ENCODE data around the gene CREG1.
A peak's percentile ranks its signal among the peaks of the same experiment; 100 is the strongest.

Gene CREG1

GRCh38 chr1:167510244-167510643 lies 43.3 kb downstream of the CREG1 start:
- Histone ChIP-seq H3K9me3 (ENCODE audit: insufficient read depth, low read depth, low read length) (peaks cover 3% of the 10 kb centered on the region), H3K14ac (ENCODE audit: low read length) (no peak overlapping the region), H2AK5ac (ENCODE audit: low read length) (no peak overlapping the region), H2BK5ac (ENCODE audit: low read depth, low read length, poor library complexity) (no peak overlapping the region), H3K27ac (ENCODE audit: low read depth, low read length) (no peak overlapping the region), H3K4me1 (ENCODE audit: control insufficient read depth in 1 of 2, insufficient read depth in 2 of 2, low read length in 2 of 2) (no peaks in the 10 kb centered on the region), H2BK120ac (ENCODE audit: insufficient read depth, low read length, poor library complexity) (no peak overlapping the region), H3K4me3 (ENCODE audit: low read depth, low read length) (peak overlapping the region; percentile 50), H2BK12ac (ENCODE audit: low read length) (no peak overlapping the region), H2AFZ (ENCODE audit: insufficient read depth, low read length, poor library complexity) (no peak overlapping the region), H4K8ac (ENCODE audit: low read depth, low read length) (no peak overlapping the region), H3K4ac (ENCODE audit: low read depth, low read length) (no peak overlapping the region), H3K23ac (ENCODE audit: low read length) (peak overlapping the region; percentile 48), H3K79me2 (ENCODE audit: control insufficient read depth, insufficient read depth, low read length, poor library complexity) (no peaks in the 10 kb centered on the region), H3K9ac (ENCODE audit: low read length) (peak overlapping the region; percentile 66), H3K36me3 (ENCODE audit: control insufficient read depth in 1 of 2, insufficient read depth in 2 of 2, low read length in 2 of 2) (no peaks in the 10 kb centered on the region), H3K27me3 (ENCODE audit: insufficient read depth, low read length) (no peaks in the 10 kb centered on the region), H4K91ac (ENCODE audit: low read depth, low read length) (no peak overlapping the region), H3K79me1 (ENCODE audit: low read length) (no peaks in the 10 kb centered on the region), H3K4me2 (ENCODE audit: low read length) (no peak overlapping the region), H3K18ac (ENCODE audit: low read length) (no peak overlapping the region), H4K12ac (ENCODE audit: low read depth, low read length) (no peak overlapping the region)
- DNase-seq, result no peak
- no CpG with 5 or more reads among the region's 3 CpGs for WGBS (ENCODE audit: extremely low coverage, insufficient coverage, insufficient read length)

GRCh38 chr1:167509587-167509986 lies 44.0 kb downstream of the CREG1 start:
- Histone ChIP-seq H3K4me1 (ENCODE audit: control insufficient read depth in 1 of 2, insufficient read depth in 2 of 2, low read length in 2 of 2) (no peaks in the 10 kb centered on the region), H3K27ac (ENCODE audit: low read depth, low read length) (no peak overlapping the region), H4K12ac (ENCODE audit: low read depth, low read length) (no peak overlapping the region), H2BK5ac (ENCODE audit: low read depth, low read length, poor library complexity) (no peak overlapping the region), H3K18ac (ENCODE audit: low read length) (no peak overlapping the region), H3K4me3 (ENCODE audit: low read depth, low read length) (no peak overlapping the region), H3K9ac (ENCODE audit: low read length) (no peak overlapping the region), H2AK5ac (ENCODE audit: low read length) (no peak overlapping the region), H3K27me3 (ENCODE audit: insufficient read depth, low read length) (no peaks in the 10 kb centered on the region), H4K91ac (ENCODE audit: low read depth, low read length) (no peak overlapping the region), H3K4ac (ENCODE audit: low read depth, low read length) (no peak overlapping the region), H3K36me3 (ENCODE audit: control insufficient read depth in 1 of 2, insufficient read depth in 2 of 2, low read length in 2 of 2) (no peaks in the 10 kb centered on the region), H3K4me2 (ENCODE audit: low read length) (no peak overlapping the region), H2BK120ac (ENCODE audit: insufficient read depth, low read length, poor library complexity) (no peak overlapping the region), H3K9me3 (ENCODE audit: insufficient read depth, low read depth, low read length) (peaks cover 3% of the 10 kb centered on the region), H3K14ac (ENCODE audit: low read length) (no peak overlapping the region), H2AFZ (ENCODE audit: insufficient read depth, low read length, poor library complexity) (no peak overlapping the region), H3K23ac (ENCODE audit: low read length) (no peak overlapping the region), H3K79me1 (ENCODE audit: low read length) (no peaks in the 10 kb centered on the region), H3K79me2 (ENCODE audit: control insufficient read depth, insufficient read depth, low read length, poor library complexity) (no peaks in the 10 kb centered on the region), H4K8ac (ENCODE audit: low read depth, low read length) (no peak overlapping the region), H2BK12ac (ENCODE audit: low read length) (no peak overlapping the region)
- no peak for DNase-seq
- no CpG with 5 or more reads among the region's 8 CpGs for WGBS (ENCODE audit: extremely low coverage, insufficient coverage, insufficient read length)

- Histone ChIP-seq H2BK12ac (ENCODE audit: low read length) (no peak overlapping the region), H3K9me3 (ENCODE audit: insufficient read depth, low read depth, low read length) (peaks cover 3% of the 10 kb centered on the region), H3K27ac (ENCODE audit: low read depth, low read length) (no peak overlapping the region), H3K4ac (ENCODE audit: low read depth, low read length) (no peak overlapping the region), H4K8ac (ENCODE audit: low read depth, low read length) (no peak overlapping the region), H2BK120ac (ENCODE audit: insufficient read depth, low read length, poor library complexity) (no peak overlapping the region), H3K36me3 (ENCODE audit: control insufficient read depth in 1 of 2, insufficient read depth in 2 of 2, low read length in 2 of 2) (no peaks in the 10 kb centered on the region), H3K4me1 (ENCODE audit: control insufficient read depth in 1 of 2, insufficient read depth in 2 of 2, low read length in 2 of 2) (no peaks in the 10 kb centered on the region), H4K12ac (ENCODE audit: low read depth, low read length) (no peak overlapping the region), H3K4me2 (ENCODE audit: low read length) (no peak overlapping the region), H2AFZ (ENCODE audit: insufficient read depth, low read length, poor library complexity) (no peak overlapping the region), H3K4me3 (ENCODE audit: low read depth, low read length) (no peak overlapping the region), H2AK5ac (ENCODE audit: low read length) (no peak overlapping the region), H3K27me3 (ENCODE audit: insufficient read depth, low read length) (no peaks in the 10 kb centered on the region), H3K18ac (ENCODE audit: low read length) (no peak overlapping the region), H2BK5ac (ENCODE audit: low read depth, low read length, poor library complexity) (no peak overlapping the region), H3K23ac (ENCODE audit: low read length) (no peak overlapping the region), H3K79me2 (ENCODE audit: control insufficient read depth, insufficient read depth, low read length, poor library complexity) (no peaks in the 10 kb centered on the region), H4K91ac (ENCODE audit: low read depth, low read length) (no peak overlapping the region), H3K14ac (ENCODE audit: low read length) (no peak overlapping the region), H3K9ac (ENCODE audit: low read length) (no peak overlapping the region), H3K79me1 (ENCODE audit: low read length) (no peaks in the 10 kb centered on the region)
- no peak for DNase-seq
- WGBS (ENCODE audit: extremely low coverage, insufficient coverage, insufficient read length), result no CpG with 5 or more reads among the region's 3 CpGs
Observed at GRCh38 chr1:167507719-167508118, 45.8 kb downstream of the CREG1 start.

- no peak overlapping the region for H2BK5ac ChIP-seq (ENCODE audit: low read depth, low read length, poor library complexity)
- no peak overlapping the region for H2AFZ ChIP-seq (ENCODE audit: insufficient read depth, low read length, poor library complexity)
- H3K27ac ChIP-seq (ENCODE audit: low read depth, low read length), result no peak overlapping the region
- H3K36me3 ChIP-seq (ENCODE audit: control insufficient read depth in 1 of 2, insufficient read depth in 2 of 2, low read length in 2 of 2), result no peaks in the 10 kb centered on the region
- H3K9ac ChIP-seq (ENCODE audit: low read length), result no peak overlapping the region
- WGBS (ENCODE audit: extremely low coverage, insufficient coverage, insufficient read length), result no CpG with 5 or more reads among the region's 3 CpGs
- no peaks in the 10 kb centered on the region for H3K79me1 ChIP-seq (ENCODE audit: low read length)
- H3K18ac ChIP-seq (ENCODE audit: low read length), result no peak overlapping the region
- no peak overlapping the region for H4K91ac ChIP-seq (ENCODE audit: low read depth, low read length)
- DNase-seq, result no peak
- H4K8ac ChIP-seq (ENCODE audit: low read depth, low read length), result no peak overlapping the region
- H3K23ac ChIP-seq (ENCODE audit: low read length), result no peak overlapping the region
- no peaks in the 10 kb centered on the region for H3K27me3 ChIP-seq (ENCODE audit: insufficient read depth, low read length)
- no peaks in the 10 kb centered on the region for H3K9me3 ChIP-seq (ENCODE audit: insufficient read depth, low read depth, low read length)
- no peaks in the 10 kb centered on the region for H3K4me1 ChIP-seq (ENCODE audit: control insufficient read depth in 1 of 2, insufficient read depth in 2 of 2, low read length in 2 of 2)
- H4K12ac ChIP-seq (ENCODE audit: low read depth, low read length), result no peak overlapping the region
- H3K4ac ChIP-seq (ENCODE audit: low read depth, low read length), result no peak overlapping the region
- no peaks in the 10 kb centered on the region for H3K79me2 ChIP-seq (ENCODE audit: control insufficient read depth, insufficient read depth, low read length, poor library complexity)
- no peak overlapping the region for H3K4me2 ChIP-seq (ENCODE audit: low read length)
- no peak overlapping the region for H2AK5ac ChIP-seq (ENCODE audit: low read length)
- no peak overlapping the region for H3K14ac ChIP-seq (ENCODE audit: low read length)
- H2BK120ac ChIP-seq (ENCODE audit: insufficient read depth, low read length, poor library complexity), result no peak overlapping the region
- no peak overlapping the region for H3K4me3 ChIP-seq (ENCODE audit: low read depth, low read length)
- H2BK12ac ChIP-seq (ENCODE audit: low read length), result no peak overlapping the region
Observed at GRCh38 chr1:167504467-167504827, 49.1 kb downstream of the CREG1 start.

Data from trophoblast cell (in vitro differentiated cells and primary cell).